IMR-90 (cell line): ENCODE results near the gene GRAMD1B. TPM values are rescaled to one million over a fixed set of nuclear protein-coding genes. Genes with fewer than 3 reads are reported as not detected.

Source experiments
- ATAC-seq: fragments of 200-7000 bp; cut with Tn5 transposase; 2 replicates; pipeline ENCODE4 v1.9.1; 2020; ENCODE audit warnings: low read depth, mild to moderate bottlenecking, moderate library complexity
- BruUV-seq: library from RNA; stranded (reverse); fragments of 400-500 nt; replicated peaks from 2 replicates; lab custom pipeline; 2021; lab: Mats Ljungman, UMichigan
- CTCF ChIA-PET: fragments of 300-600 bp; formaldehyde crosslinking; extraction: SDS; loops from one replicate; lab custom pipeline; 2021; ENCODE audit warnings: antibody characterized with exemption; lab: Yijun Ruan, JAX
- POLR2A ChIA-PET: fragments of 300-600 bp; sonication (Branson Sonifier 250); formaldehyde crosslinking; loops from one replicate; lab custom pipeline; 2022; ENCODE audit warnings: antibody characterized with exemption; ENCODE audit not compliant: unreplicated experiment; lab: Charles Lee
- DNase-seq: peaks from one replicate; pipeline ENCODE4 v3.0.0; 2013
- H2AFZ ChIP-seq: replicated peaks from 2 replicates; pipeline ENCODE3; 2013; ENCODE audit warnings: low read length, mild to moderate bottlenecking; ENCODE audit not compliant: poor library complexity
- H2AK5ac ChIP-seq: 2 replicates; pipeline ENCODE4 v1.6.1; 2013; ENCODE audit warnings: low read depth, low read length, inconsistent platforms
- H2AK9ac ChIP-seq: replicated peaks from 2 replicates; pipeline ENCODE3; 2013; ENCODE audit warnings: mild to moderate bottlenecking, low read depth, low read length, moderate library complexity; ENCODE audit not compliant: poor library complexity
- H2BK120ac ChIP-seq: 2 replicates; pipeline ENCODE4 v1.6.1; 2013; ENCODE audit warnings: low read depth, low read length, inconsistent platforms
- H2BK15ac ChIP-seq: 3 replicates; pipeline ENCODE4 v1.6.1; 2013; ENCODE audit warnings: low read depth, low read length, inconsistent platforms
- H2BK20ac ChIP-seq: 2 replicates; pipeline ENCODE4 v1.6.1; 2013; ENCODE audit warnings: low read depth, mild to moderate bottlenecking, inconsistent platforms, low read length, moderate library complexity
- H2BK5ac ChIP-seq: 2 replicates; pipeline ENCODE4 v1.6.1; 2013; ENCODE audit warnings: mild to moderate bottlenecking, low read depth, low read length, inconsistent platforms; ENCODE audit not compliant: poor library complexity, severe bottlenecking
- H3K14ac ChIP-seq: replicated peaks from 2 replicates; pipeline ENCODE4 v1.6.1; 2013; ENCODE audit warnings: low read depth, low read length, inconsistent platforms
- H3K18ac ChIP-seq: 2 replicates; pipeline ENCODE4 v1.6.1; 2013; ENCODE audit warnings: low read depth, low read length, control low read depth
- H3K23ac ChIP-seq: 2 replicates; pipeline ENCODE4 v1.6.1; 2013; ENCODE audit warnings: low read depth, low read length, inconsistent platforms
- H3K27ac ChIP-seq: 2 replicates; pipeline ENCODE4 v1.5.1; 2013; ENCODE audit warnings: mild to moderate bottlenecking, control low read depth, low read length; ENCODE audit not compliant: insufficient read depth
- H3K27me3 ChIP-seq: 2 replicates; pipeline ENCODE4 v1.6.1; 2013; ENCODE audit warnings: low read length; ENCODE audit not compliant: control insufficient read depth, insufficient read depth
- H3K36me3 ChIP-seq: 2 replicates; pipeline ENCODE4 v1.6.1; 2013; ENCODE audit warnings: low read length, mixed read lengths; ENCODE audit not compliant: control insufficient read depth, insufficient read depth
- H3K4ac ChIP-seq: 2 replicates; pipeline ENCODE4 v1.6.1; 2013; ENCODE audit warnings: low read depth, low read length, inconsistent platforms
- H3K4me1 ChIP-seq: 2 replicates; pipeline ENCODE4 v1.6.1; 2013; ENCODE audit warnings: low read length, mixed read lengths; ENCODE audit not compliant: control insufficient read depth, insufficient read depth
- H3K4me2 ChIP-seq: 2 replicates; pipeline ENCODE4 v1.6.1; 2013; ENCODE audit warnings: low read depth, mild to moderate bottlenecking, control low read depth, low read length, moderate library complexity
- H3K4me3 ChIP-seq: 2 replicates; pipeline ENCODE4 v1.5.1; 2013; ENCODE audit warnings: low read depth, mild to moderate bottlenecking, control low read depth, low read length, moderate library complexity; ENCODE audit not compliant: insufficient read depth
- H3K56ac ChIP-seq: 2 replicates; pipeline ENCODE4 v1.6.1; 2013; ENCODE audit warnings: low read length, inconsistent platforms; ENCODE audit not compliant: insufficient read depth; ENCODE audit errors: extremely low read depth
- H3K79me1 ChIP-seq, 2 experiments: 2 replicates each; pipeline ENCODE4 v1.6.1; 2013; ENCODE audit warnings: low read length in 2 of 2, inconsistent platforms in 1 of 2, low read depth in 1 of 2
- H3K9ac ChIP-seq: 2 replicates; pipeline ENCODE4 v1.6.1; 2013; ENCODE audit warnings: low read depth, low read length, control low read depth
- H3K9me1 ChIP-seq: 2 replicates; pipeline ENCODE4 v1.6.1; 2013; ENCODE audit warnings: low read length, inconsistent platforms; ENCODE audit not compliant: insufficient read depth
- H3K9me3 ChIP-seq: 2 replicates; pipeline ENCODE4 v1.6.1; 2013; ENCODE audit warnings: low read length; ENCODE audit not compliant: control insufficient read depth, insufficient read depth
- H4K20me1 ChIP-seq: 2 replicates; pipeline ENCODE4 v1.6.1; 2013; ENCODE audit warnings: low read length, inconsistent platforms; ENCODE audit not compliant: insufficient read depth
- H4K5ac ChIP-seq: 2 replicates; pipeline ENCODE4 v1.6.1; 2013; ENCODE audit warnings: mild to moderate bottlenecking, low read depth, low read length, control low read depth
- H4K8ac ChIP-seq, 2 experiments: 2 replicates each; pipeline ENCODE4 v1.6.1; 2013; ENCODE audit warnings: low read depth in 2 of 2, low read length in 2 of 2, control low read depth in 1 of 2, inconsistent platforms in 1 of 2
- H4K91ac ChIP-seq: 2 replicates; pipeline ENCODE4 v1.6.1; 2013; ENCODE audit warnings: low read depth, low read length, inconsistent platforms; ENCODE audit not compliant: insufficient read depth
- CEBPB ChIP-seq: IDR thresholded peaks from 2 replicates; pipeline ENCODE4 v1.6.1; 2012; ENCODE audit warnings: low read depth, low read length, improper control_type of control experiment
- MXI1 ChIP-seq: IDR thresholded peaks from 2 replicates; pipeline ENCODE4 v1.6.1; 2012; ENCODE audit warnings: low read depth, mild to moderate bottlenecking, low read length, moderate library complexity, borderline replicate concordance
- RFX5 ChIP-seq: IDR thresholded peaks from 2 replicates; pipeline ENCODE4 v1.8.0; 2012; ENCODE audit warnings: low read depth, mild to moderate bottlenecking, low read length, moderate library complexity
- WGBS, 2 experiments: methylation state at CpG; one replicate each; pipeline versions ENCODE4 v1.1.5 to v1.1.7; 2013; ENCODE audit warnings: missing lambda C conversion rate in 2 of 2; ENCODE audit not compliant: insufficient read length in 1 of 2; ENCODE audit errors: extremely low coverage in 2 of 2; 5-methylcytosine and 5-hydroxymethylcytosine counted together
- dilution Hi-C: fragments of 300-500 bp; cut with HindIII; formaldehyde crosslinking; loops from one replicate; pipeline ENCODE4 v1.14.3; 2018; ENCODE audit warnings: low sequenced_read_pairs; ENCODE audit not compliant: unreplicated experiment
- in situ Hi-C: fragments of 300-500 bp; cut with MboI; formaldehyde crosslinking; loops from 3 replicates; pipeline ENCODE4 v1.14.3; 2019; ENCODE audit warnings: low sequenced_read_pairs, inconsistent platforms, mixed read lengths
- intact Hi-C: fragments of 100-400 bp; cut with micrococcal nuclease; formaldehyde crosslinking; loops from 2 replicates; pipeline ENCODE4 v1.10.0; 2022
- polyA plus RNA-seq, 3 experiments: library from polyadenylated mRNA; depleted of rRNA; stranded (reverse); fragments of >200 nt; gene quantifications; 2 replicates each; pipeline ENCODE4 v1.2.3, GENCODE V29; 2012; ENCODE audit warnings: low replicate concordance in 1 of 3
- total RNA-seq: library from RNA; depleted of rRNA; stranded (reverse); fragments of >200 nt; gene quantifications from 2 replicates; pipeline ENCODE4 v1.2.3, GENCODE V29; 2012

The GRAMD1B gene
- total and polyA plus RNA-seq, 2 of the 4 experiments (the other 2 are of a cell fraction): 7.1 to 7.2 TPM

- no peak overlapping the region for H3K23ac ChIP-seq
- no peak overlapping the region for H3K4me3 ChIP-seq
- ChIA-PET CTCF (interaction anchor here (0.9 to 2.6 kb wide), 4 partner anchors 38 to 130 kb away, joined by 3 to 29 read pairs (median 8); no protein-coding TSS in a partner anchor), POLR2A (no interaction called here)
- no peak overlapping the region for H2BK15ac ChIP-seq
- no peak overlapping the region for H2BK5ac ChIP-seq
- ATAC-seq: no peak
- no peak overlapping the region for H3K56ac ChIP-seq
- H4K8ac ChIP-seq: no peak overlapping the region
- H3K4ac ChIP-seq: no peak overlapping the region
- WGBS, 2 experiments: 75% methylated on average over 4 of the region's 22 CpGs; no CpG with 5 or more reads in 1 of the 2 experiments
- H3K14ac ChIP-seq: no peak overlapping the region
- no peak overlapping the region for H4K91ac ChIP-seq
- no peaks in the 10 kb centered on the region for H3K27me3 ChIP-seq
- H4K20me1 ChIP-seq: peaks cover 4% of the 10 kb centered on the region; the same call in 1 of the 2 replicates
- H4K5ac ChIP-seq: no peak overlapping the region
- in situ Hi-C loops (loop anchor here (5.0 kb wide), 1 partner anchor 125 kb away; no protein-coding TSS in a partner anchor), intact Hi-C loops (no loop called here), dilution Hi-C loops (no loop called here)
- DNase-seq: no peak
- no peak overlapping the region for H3K4me2 ChIP-seq
- no peak overlapping the region for H2AK9ac ChIP-seq
- H3K27ac ChIP-seq: no peak overlapping the region
- BruUV-seq: no TSS peak
- H3K9me1 ChIP-seq: peaks cover 6% of the 10 kb centered on the region
- TF ChIP-seq RFX5: no peak
- TF ChIP-seq CEBPB: no peak
- no peak for TF ChIP-seq MXI1
- no peak overlapping the region for H2BK120ac ChIP-seq
- H3K4me1 ChIP-seq: no peaks in the 10 kb centered on the region; the same call in 1 of the 2 replicates
- no peaks in the 10 kb centered on the region for H3K36me3 ChIP-seq
- no peaks in the 10 kb centered on the region for H3K9me3 ChIP-seq
- no peak overlapping the region for H3K9ac ChIP-seq
- H2BK20ac ChIP-seq: no peak overlapping the region
- no peak overlapping the region for H3K18ac ChIP-seq
- H3K79me1 ChIP-seq: 0 out of 4 replicates have a peak, but pooled peaks cover 0 to 3% of the 10 kb centered on the region in 2 experiments
- no peak overlapping the region for H2AK5ac ChIP-seq
- H2AFZ ChIP-seq: no peak overlapping the region
Observed at GRCh38 chr11:123581651-123582399, 151.8 kb downstream of the GRAMD1B start.
